ENCODE results near the gene FAM13C. TPM values are rescaled to one million over a fixed set of nuclear protein-coding genes. Genes with fewer than 3 reads are reported as not detected.

The FAM13C gene
- total and polyA plus RNA-seq, 10 donors: 1.5 to 19.7 (median 8.9) TPM

DNA sequence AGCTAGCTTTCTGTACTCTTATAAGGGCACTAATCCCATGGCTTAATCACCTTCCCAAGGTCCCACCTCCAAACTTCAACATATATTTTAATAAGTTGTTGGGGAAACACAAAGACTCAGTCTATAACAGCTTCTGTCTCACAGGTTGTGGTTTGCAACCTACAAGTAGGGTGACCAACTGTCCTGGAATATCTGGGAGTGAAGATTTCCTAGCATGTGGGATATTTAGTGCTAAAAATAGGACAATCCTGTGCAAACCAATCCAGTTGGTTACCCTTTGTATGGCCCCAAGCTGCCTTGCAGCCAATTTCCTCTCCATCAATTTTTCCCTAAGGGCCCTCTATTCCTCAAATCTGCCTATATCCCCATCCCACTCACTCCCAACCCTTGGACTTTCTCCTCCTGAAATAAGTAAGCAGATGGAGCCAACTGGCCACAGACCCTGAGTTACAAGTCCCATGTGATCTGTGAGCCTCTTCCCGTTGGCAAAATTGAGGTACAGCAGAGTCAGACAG is 82.3 kb downstream of the FAM13C start:
- H3K4me3 ChIP-seq: no peak overlapping the region
- WGBS, 5 donors: 82 to 93% (median 89%) methylated on average over 1 of the region's 1 CpG
- H3K4me1 ChIP-seq: no peaks in the 10 kb centered on the region
- no peaks in the 10 kb centered on the region for H3K9me3 ChIP-seq
- TF ChIP-seq CTCF (IDR thresholded peaks at IDR 0.05 in 8 of 11, conservative IDR thresholded peaks at IDR 0.05 in 3 of 11) (no peak), POLR2AphosphoS5 (IDR thresholded peaks at IDR 0.05) (no peak), POLR2A (IDR thresholded peaks at IDR 0.05) (no peak)
- no peak overlapping the region for H3K27ac ChIP-seq
- no peak for DNase-seq
- intact Hi-C loops (cut with DNase I; ENCODE audit: low total_unique reads): no loop called here
- no peaks in the 10 kb centered on the region for H3K36me3 ChIP-seq
- H3K27me3 ChIP-seq (replicated peaks in 1 of 7): no peaks in the 10 kb centered on the region

DNA sequence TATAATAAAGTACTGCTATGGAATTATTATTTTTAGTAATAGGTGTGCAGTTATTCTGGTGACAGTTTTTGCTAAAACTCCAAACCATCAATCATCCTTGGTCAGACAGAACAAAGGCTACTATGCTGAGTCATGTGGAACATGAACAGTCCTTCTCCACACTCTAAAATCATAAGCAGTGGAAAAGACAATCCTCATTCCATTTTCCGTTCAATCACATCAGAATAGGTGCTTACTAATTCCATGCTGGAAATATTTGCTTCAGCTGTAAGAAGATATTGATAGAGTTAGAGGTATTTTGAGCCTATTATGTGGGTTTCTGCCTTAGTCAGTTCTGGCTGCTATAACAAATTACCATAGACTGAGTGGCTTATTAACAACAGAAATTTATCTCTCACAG is 82.9 kb downstream of the FAM13C start:
- H3K27ac ChIP-seq: no peak overlapping the region
- intact Hi-C loops (cut with DNase I; ENCODE audit: low total_unique reads): no loop called here
- no peaks in the 10 kb centered on the region for H3K9me3 ChIP-seq
- TF ChIP-seq POLR2AphosphoS5 (IDR thresholded peaks at IDR 0.05): no peak
- TF ChIP-seq POLR2A (IDR thresholded peaks at IDR 0.05): no peak
- TF ChIP-seq CTCF (IDR thresholded peaks at IDR 0.05 in 8 of 11, conservative IDR thresholded peaks at IDR 0.05 in 3 of 11): no peak
- H3K4me1 ChIP-seq: no peaks in the 10 kb centered on the region
- no peaks in the 10 kb centered on the region for H3K36me3 ChIP-seq
- H3K4me3 ChIP-seq: no peak overlapping the region
- DNase-seq: no peak
- H3K27me3 ChIP-seq (replicated peaks in 1 of 7): no peaks in the 10 kb centered on the region
- WGBS, 5 donors: 86 to 100% (median 97%) methylated on average over 1 of the region's 1 CpG

DNA sequence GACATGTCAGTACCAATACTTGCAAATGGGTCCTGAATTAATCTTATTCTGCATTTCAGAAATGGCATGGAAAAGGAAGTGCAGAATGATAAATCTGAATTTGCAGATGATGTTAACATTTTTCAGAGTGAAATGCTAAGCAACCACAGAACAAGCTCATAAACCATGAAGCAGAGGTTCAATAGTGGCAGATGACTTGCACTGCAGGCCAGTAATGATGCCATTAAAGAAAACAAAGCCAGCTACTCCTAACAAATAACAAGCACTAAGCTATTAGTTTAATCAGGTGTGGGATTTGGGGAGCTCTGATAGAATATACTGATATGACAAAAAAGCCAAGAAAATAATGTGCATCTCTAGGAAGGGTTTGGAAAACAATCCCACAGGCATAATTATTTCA is 85.4 kb downstream of the FAM13C start:
- no peaks in the 10 kb centered on the region for H3K9me3 ChIP-seq
- no peaks in the 10 kb centered on the region for H3K27me3 ChIP-seq (replicated peaks in 1 of 7)
- H3K27ac ChIP-seq: no peak overlapping the region
- TF ChIP-seq CTCF (IDR thresholded peaks at IDR 0.05 in 8 of 11, conservative IDR thresholded peaks at IDR 0.05 in 3 of 11) (no peak), POLR2AphosphoS5 (IDR thresholded peaks at IDR 0.05) (no peak), POLR2A (IDR thresholded peaks at IDR 0.05) (no peak)
- intact Hi-C loops (cut with DNase I; ENCODE audit: low total_unique reads): no loop called here
- DNase-seq: no peak
- H3K36me3 ChIP-seq: no peaks in the 10 kb centered on the region
- no peaks in the 10 kb centered on the region for H3K4me1 ChIP-seq
- H3K4me3 ChIP-seq: no peak overlapping the region

GRCh38 chr10:59276133-59276532 is 86.2 kb downstream of the FAM13C start:
- H3K27ac ChIP-seq: no peak overlapping the region
- no peaks in the 10 kb centered on the region for H3K27me3 ChIP-seq (replicated peaks in 1 of 7)
- DNase-seq: no peak
- intact Hi-C loops (cut with DNase I; ENCODE audit: low total_unique reads): no loop called here
- H3K4me3 ChIP-seq: no peak overlapping the region
- H3K36me3 ChIP-seq: no peaks in the 10 kb centered on the region
- TF ChIP-seq CTCF (IDR thresholded peaks at IDR 0.05 in 8 of 11, conservative IDR thresholded peaks at IDR 0.05 in 3 of 11): no peak
- no peak for TF ChIP-seq POLR2AphosphoS5 (IDR thresholded peaks at IDR 0.05)
- no peak for TF ChIP-seq POLR2A (IDR thresholded peaks at IDR 0.05)
- H3K9me3 ChIP-seq: no peaks in the 10 kb centered on the region
- no peaks in the 10 kb centered on the region for H3K4me1 ChIP-seq

Measured in spleen (tissue), 11 donors.